Endothelial cell of umbilical vein (primary cell): ENCODE results near the gene MKRN1. TPM values are rescaled to one million over a fixed set of nuclear protein-coding genes. Genes with fewer than 3 reads are reported as not detected.

ENCODE experiments used
- BruUV-seq: library from RNA; stranded (reverse); fragments of 400-500 nt; replicated peaks from 2 replicates; lab custom pipeline; 2021; lab: Mats Ljungman, UMichigan
- CTCF ChIA-PET: fragments of 300-600, 350-600 bp; sonication (Branson Sonifier 250); formaldehyde crosslinking; loops from one replicate; lab custom pipeline; 2021; ENCODE audit warnings: antibody characterized with exemption, inconsistent platforms; lab: Charles Lee
- POLR2A ChIA-PET: fragments of 300-600, 350-600 bp; sonication (Branson Sonifier 250); formaldehyde crosslinking; loops from one replicate; lab custom pipeline; 2021; ENCODE audit warnings: antibody characterized with exemption, inconsistent platforms; lab: Charles Lee
- DNase-seq: peaks from one replicate; pipeline ENCODE4 v3.0.0-alpha.2; 2011; ENCODE audit warnings: low read depth, low spot score
- FAIRE-seq: peaks from 2 replicates; lab custom pipeline; 2011; peaks lifted over from hg19 to GRCh38; lab: Jason Lieb, UNC
- H2AFZ ChIP-seq: 2 replicates; pipeline ENCODE4 v1.6.0; 2012; ENCODE audit warnings: low read depth, low read length, control low read depth, inconsistent platforms
- H3K27ac ChIP-seq: 2 replicates; pipeline ENCODE4 v1.5.1; 2011; ENCODE audit warnings: low read depth, mild to moderate bottlenecking, control low read depth, low read length, moderate library complexity; ENCODE audit not compliant: insufficient read depth
- H3K27me3 ChIP-seq, 2 experiments: 2 replicates each; pipeline versions ENCODE4 v1.6.0 to v1.6.1; 2011; ENCODE audit warnings: low read length in 2 of 2, mixed read lengths in 1 of 2; ENCODE audit not compliant: control insufficient read depth in 2 of 2, insufficient read depth in 2 of 2
- H3K36me3 ChIP-seq, 2 experiments: 2 replicates in 1 of 2; 3 replicates in 1 of 2; pipeline ENCODE4 v1.5.1; 2011; ENCODE audit warnings: low read length in 2 of 2, mild to moderate bottlenecking in 1 of 2, moderate library complexity in 1 of 2; ENCODE audit not compliant: control insufficient read depth in 2 of 2, insufficient read depth in 2 of 2; ENCODE audit errors: extremely low read depth in 1 of 2
- H3K4me1 ChIP-seq: 3 replicates; pipeline ENCODE4 v1.5.1; 2011; ENCODE audit warnings: mild to moderate bottlenecking, low read length; ENCODE audit not compliant: control insufficient read depth, insufficient read depth; ENCODE audit errors: extremely low read depth
- H3K4me2 ChIP-seq: 2 replicates; pipeline ENCODE4 v1.6.1; 2011; ENCODE audit warnings: low read length, control low read depth, mixed read lengths; ENCODE audit not compliant: insufficient read depth
- H3K4me3 ChIP-seq, 3 experiments: fragments of 200-600 bp in 1 of 3; sonication (generic), shearing (Covaris generic) in 1 of 3; replicated peaks in 1 of 3; 2 replicates each; pipeline ENCODE4 v1.5.1; 2011 to 2016; ENCODE audit warnings: control low read depth in 3 of 3, low read length in 3 of 3, mild to moderate bottlenecking in 2 of 3, inconsistent platforms in 1 of 3, low read depth in 1 of 3, moderate library complexity in 1 of 3; ENCODE audit not compliant: insufficient read depth in 1 of 3
- H3K79me2 ChIP-seq: 2 replicates; pipeline ENCODE4 v1.6.0; 2012; ENCODE audit warnings: low read length, inconsistent platforms; ENCODE audit not compliant: control insufficient read depth, insufficient read depth
- H3K9ac ChIP-seq: replicated peaks from 2 replicates; pipeline ENCODE3; 2011; ENCODE audit warnings: low read length, control low read depth; ENCODE audit not compliant: insufficient read depth; ENCODE audit errors: extremely low read depth
- H3K9me1 ChIP-seq: replicated peaks from 3 replicates; pipeline ENCODE4 v1.6.0; 2011; ENCODE audit warnings: mild to moderate bottlenecking, low read length; ENCODE audit not compliant: control insufficient read depth, insufficient read depth; ENCODE audit errors: extremely low read depth
- H3K9me3 ChIP-seq: replicated peaks from 2 replicates; pipeline ENCODE4 v1.5.1; 2012; ENCODE audit warnings: low read length, inconsistent platforms; ENCODE audit not compliant: control insufficient read depth, insufficient read depth
- H4K20me1 ChIP-seq: replicated peaks from 2 replicates; pipeline ENCODE3; 2011; ENCODE audit warnings: mild to moderate bottlenecking, low read length; ENCODE audit not compliant: control insufficient read depth, insufficient read depth; ENCODE audit errors: extremely low read depth
- EZH2 ChIP-seq: IDR thresholded peaks from 2 replicates; pipeline ENCODE4 v1.6.1; 2012; ENCODE audit warnings: borderline replicate concordance, low read depth, mild to moderate bottlenecking, moderate library complexity, low read length, inconsistent platforms; ENCODE audit not compliant: severe bottlenecking
- FOS ChIP-seq: IDR thresholded peaks from 2 replicates; pipeline ENCODE4 v1.6.1; 2011; ENCODE audit warnings: mild to moderate bottlenecking, low read length, moderate library complexity, borderline replicate concordance; ENCODE audit not compliant: insufficient read depth
- GATA2 ChIP-seq: IDR thresholded peaks from 2 replicates; pipeline ENCODE4 v1.7.0; 2011; ENCODE audit warnings: low read depth, mild to moderate bottlenecking, moderate library complexity, mixed read lengths, low read length; ENCODE audit not compliant: insufficient read length, insufficient read depth
- JUN ChIP-seq: IDR thresholded peaks from 2 replicates; pipeline ENCODE4 v1.6.1; 2011; ENCODE audit warnings: borderline replicate concordance, low read depth; ENCODE audit not compliant: insufficient read length, insufficient read depth
- MYC ChIP-seq: IDR thresholded peaks from one replicate; pipeline ENCODE4 v1.6.1; 2011; ENCODE audit warnings: mild to moderate bottlenecking, low read depth, low read length
- POLR2A ChIP-seq: IDR thresholded peaks from 2 replicates; pipeline ENCODE4 v1.6.1; 2012; ENCODE audit warnings: low read depth, mild to moderate bottlenecking, control low read depth, low read length
- POLR2AphosphoS5 ChIP-seq: IDR thresholded peaks from 2 replicates; pipeline ENCODE4 v1.6.1; 2012; ENCODE audit warnings: low read depth, mild to moderate bottlenecking, control low read depth, low read length, moderate library complexity; ENCODE audit not compliant: insufficient read depth
- dilution Hi-C: fragments of 300-500 bp; cut with MboI; formaldehyde crosslinking; loops from one replicate; pipeline ENCODE4 v1.15.0; 2019; ENCODE audit warnings: low sequenced_read_pairs; ENCODE audit not compliant: extremely low pct_ligation_motif_present
- intact Hi-C: fragments of 100-400 bp; cut with micrococcal nuclease; formaldehyde crosslinking; loops from one replicate; pipeline ENCODE4 v1.10.0; 2022
- polyA plus RNA-seq, 4 experiments: library from polyadenylated mRNA; depleted of rRNA in 3 of 4; stranded (reverse) in 3 of 4; unstranded in 1 of 4; fragments of >200 nt; gene quantifications; 2 replicates each; pipeline versions ENCODE4 v1.2.1 to v1.2.3, GENCODE V29; 2011 to 2012; ENCODE audit warnings: missing spikeins in 1 of 4
- total RNA-seq: library from RNA; stranded (reverse); gene quantifications from 2 replicates; pipeline ENCODE4 v1.2.3, GENCODE V29; 2021
- TF ChIP-seq, protein P1 (sequence below), 2 donors: IDR thresholded peaks; 1 replicate in 1 of 2; 2 replicates in 1 of 2; pipeline ENCODE4 v1.5.1; 2011; ENCODE audit warnings: low read length in 2 of 2, mild to moderate bottlenecking in 2 of 2, moderate library complexity in 2 of 2, control low read depth in 1 of 2, inconsistent platforms in 1 of 2, low read depth in 1 of 2; ENCODE audit not compliant: insufficient read depth in 1 of 2; ENCODE audit errors: extremely low read depth in 1 of 2
- TF ChIP-seq, protein P2 (sequence below): IDR thresholded peaks from 2 replicates; pipeline ENCODE4 v1.6.1; 2011; ENCODE audit not compliant: insufficient read depth, insufficient read length

The MKRN1 gene
- total and polyA plus RNA-seq, 2 donors (not counting 3 experiments of a cell fraction or from before 2014, with no cell fraction given): 24.9 to 52.2 TPM

DNA sequence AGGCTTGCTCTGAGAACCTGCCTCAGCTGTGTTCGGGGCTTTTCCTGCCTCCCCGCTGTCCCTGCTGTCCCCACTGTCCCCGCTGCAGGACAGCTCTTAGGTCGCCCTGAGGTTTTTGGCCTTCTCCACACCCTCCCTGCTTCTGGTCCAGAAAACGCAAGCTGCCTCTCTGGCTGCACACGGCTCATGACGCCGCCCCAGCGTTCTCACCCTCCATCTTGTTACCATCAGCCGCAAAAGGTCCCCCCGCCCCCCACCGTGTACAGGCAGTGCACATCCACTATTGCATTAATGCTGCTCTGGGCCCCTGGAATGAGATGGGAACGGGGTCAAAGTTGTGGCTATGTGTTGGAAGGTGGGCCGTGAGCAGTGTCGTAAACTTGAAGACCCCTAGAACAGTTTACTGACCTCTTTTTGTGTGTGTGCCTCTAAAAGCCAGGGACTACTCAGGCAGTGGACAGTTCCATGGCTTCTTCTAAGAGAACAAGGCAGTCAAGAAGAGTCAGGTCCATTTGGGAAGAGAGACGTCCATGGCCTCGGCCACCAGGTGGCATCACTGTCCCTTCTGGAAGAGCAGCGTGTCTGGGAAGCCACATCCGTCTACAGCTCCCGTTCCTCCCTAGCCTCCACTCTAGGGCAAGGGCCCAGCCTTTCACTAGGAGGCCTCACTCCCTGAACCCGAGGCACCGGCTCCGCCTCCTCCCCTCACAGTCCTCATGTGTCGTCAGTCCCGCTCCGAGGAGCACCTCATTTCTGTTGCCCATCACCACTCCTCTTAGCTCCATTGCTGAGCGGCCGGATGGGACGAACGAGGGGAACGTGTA is 38.5 kb upstream of the MKRN1 start:
- no TSS peak for BruUV-seq
- intact Hi-C loops: loop anchor here (1.0 kb wide), 5 partner anchors 136 to 1133 kb away; no protein-coding TSS in a partner anchor
- ChIA-PET POLR2A (no interaction called here), CTCF (interaction anchor here (0.6 to 5.7 kb wide), 35 partner anchors 10 to 1271 kb away, joined by 3 to 202 read pairs (median 4); partner anchors contain the start of gene ADCK2)
- dilution Hi-C loops: no loop called here
- Histone ChIP-seq H3K9me1 (no peaks in the 10 kb centered on the region), H3K36me3 (no peaks in the 10 kb centered on the region), H3K27me3 (no peaks in the 10 kb centered on the region), H3K4me1 (no peaks in the 10 kb centered on the region), H4K20me1 (no peaks in the 10 kb centered on the region), H2AFZ (peak overlapping the region; percentile 34), H3K27ac (no peak overlapping the region), H3K4me2 (no peak overlapping the region), H3K79me2 (no peaks in the 10 kb centered on the region), H3K9ac (no peak overlapping the region), H3K4me3 (no peak overlapping the region), H3K9me3 (no peaks in the 10 kb centered on the region)
- no peak for TF ChIP-seq FOS
- TF ChIP-seq, protein P1, sequence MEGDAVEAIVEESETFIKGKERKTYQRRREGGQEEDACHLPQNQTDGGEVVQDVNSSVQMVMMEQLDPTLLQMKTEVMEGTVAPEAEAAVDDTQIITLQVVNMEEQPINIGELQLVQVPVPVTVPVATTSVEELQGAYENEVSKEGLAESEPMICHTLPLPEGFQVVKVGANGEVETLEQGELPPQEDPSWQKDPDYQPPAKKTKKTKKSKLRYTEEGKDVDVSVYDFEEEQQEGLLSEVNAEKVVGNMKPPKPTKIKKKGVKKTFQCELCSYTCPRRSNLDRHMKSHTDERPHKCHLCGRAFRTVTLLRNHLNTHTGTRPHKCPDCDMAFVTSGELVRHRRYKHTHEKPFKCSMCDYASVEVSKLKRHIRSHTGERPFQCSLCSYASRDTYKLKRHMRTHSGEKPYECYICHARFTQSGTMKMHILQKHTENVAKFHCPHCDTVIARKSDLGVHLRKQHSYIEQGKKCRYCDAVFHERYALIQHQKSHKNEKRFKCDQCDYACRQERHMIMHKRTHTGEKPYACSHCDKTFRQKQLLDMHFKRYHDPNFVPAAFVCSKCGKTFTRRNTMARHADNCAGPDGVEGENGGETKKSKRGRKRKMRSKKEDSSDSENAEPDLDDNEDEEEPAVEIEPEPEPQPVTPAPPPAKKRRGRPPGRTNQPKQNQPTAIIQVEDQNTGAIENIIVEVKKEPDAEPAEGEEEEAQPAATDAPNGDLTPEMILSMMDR (IDR thresholded peaks at IDR 0.05; ENCODE audit: extremely low read depth in 1 of 2, insufficient read depth in 1 of 2, low read depth in 1 of 2, low read length in 2 of 2): peak; percentile 77 to 92
- TF ChIP-seq, protein P2, sequence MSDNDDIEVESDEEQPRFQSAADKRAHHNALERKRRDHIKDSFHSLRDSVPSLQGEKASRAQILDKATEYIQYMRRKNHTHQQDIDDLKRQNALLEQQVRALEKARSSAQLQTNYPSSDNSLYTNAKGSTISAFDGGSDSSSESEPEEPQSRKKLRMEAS: no peak
- TF ChIP-seq EZH2: no peak
- no peak for TF ChIP-seq POLR2A
- no peak for TF ChIP-seq JUN
- TF ChIP-seq POLR2AphosphoS5: no peak
- TF ChIP-seq GATA2: no peak
- TF ChIP-seq MYC: no peak
- DNase-seq (peak; percentile 79), FAIRE-seq (peak; percentile 93)
